Tibial artery (tissue), 4 donors: ENCODE data around the gene SYNE3.
A peak's percentile ranks its signal among the peaks of the same experiment; 100 is the strongest.

Experiments used
- DNase-seq, 2 donors: peaks; one replicate each; pipeline ENCODE4 v3.0.0-alpha.2; 2019
- H3K27ac ChIP-seq, 2 donors: fragments of 200-600 bp; sonication (generic) in 1 of 2; 1 replicate in 1 of 2; 2 replicates in 1 of 2; pipeline ENCODE4 v1.5.1; 2018 to 2019; ENCODE audit warnings: mild to moderate bottlenecking in 1 of 2
- H3K27me3 ChIP-seq, 2 donors: fragments of 200-600 bp; sonication (generic) in 1 of 2; one replicate each; pipeline versions ENCODE4 v1.5.1 to v1.6.0; 2016 to 2019
- H3K36me3 ChIP-seq, 3 donors: fragments of 200-600 bp; sonication (generic) in 2 of 3; one replicate each; pipeline ENCODE4 v1.5.1; 2016 to 2019; ENCODE audit warnings: mild to moderate bottlenecking in 2 of 3
- H3K4me1 ChIP-seq, 4 donors: fragments of 200-600 bp; sonication (generic) in 2 of 4; 1 replicate in 3 of 4; 2 replicates in 1 of 4; pipeline ENCODE4 v1.5.1; 2016 to 2019
- H3K4me3 ChIP-seq, 2 donors: fragments of 200-600 bp; sonication (generic) in 1 of 2; 1 replicate in 1 of 2; 2 replicates in 1 of 2; pipeline ENCODE4 v1.5.1; 2018 to 2019; ENCODE audit warnings: mild to moderate bottlenecking in 2 of 2
- H3K9me3 ChIP-seq, 3 donors: fragments of 200-600 bp; sonication (generic) in 1 of 3; one replicate each; pipeline ENCODE4 v1.5.1; 2016 to 2019
- CTCF ChIP-seq, 2 experiments: fragments of 200-600 bp in 1 of 2; fragments of 450-650 bp in 1 of 2; IDR thresholded peaks; one replicate each; pipeline ENCODE4 v1.5.1; 2017 to 2019; ENCODE audit warnings: antibody characterized with exemption in 2 of 2, mild to moderate bottlenecking in 1 of 2, moderate library complexity in 1 of 2
- intact Hi-C: fragments of 100-400 bp; cut with DNase I; formaldehyde crosslinking; loops from one replicate; pipeline ENCODE4 v1.15.0; 2023; ENCODE audit warnings: low total_unique reads

The SYNE3 gene

GRCh38 chr14:95521001-95521400 lies 4.6 kb upstream of the SYNE3 start:
- Histone ChIP-seq H3K27me3 (no peaks in the 10 kb centered on the region), H3K27ac (no peak overlapping the region), H3K4me3 (no peak overlapping the region), H3K36me3 (peaks cover 0 to 7% (median 0%) of the 10 kb centered on the region in 3 donors), H3K9me3 (no peaks in the 10 kb centered on the region), H3K4me1 (peaks cover 3 to 61% (median 49%) of the 10 kb centered on the region in 4 donors)
- intact Hi-C loops, result no loop called here
- DNase-seq, result no peak
- no peak for TF ChIP-seq CTCF (IDR thresholded peaks at IDR 0.05)

DNA sequence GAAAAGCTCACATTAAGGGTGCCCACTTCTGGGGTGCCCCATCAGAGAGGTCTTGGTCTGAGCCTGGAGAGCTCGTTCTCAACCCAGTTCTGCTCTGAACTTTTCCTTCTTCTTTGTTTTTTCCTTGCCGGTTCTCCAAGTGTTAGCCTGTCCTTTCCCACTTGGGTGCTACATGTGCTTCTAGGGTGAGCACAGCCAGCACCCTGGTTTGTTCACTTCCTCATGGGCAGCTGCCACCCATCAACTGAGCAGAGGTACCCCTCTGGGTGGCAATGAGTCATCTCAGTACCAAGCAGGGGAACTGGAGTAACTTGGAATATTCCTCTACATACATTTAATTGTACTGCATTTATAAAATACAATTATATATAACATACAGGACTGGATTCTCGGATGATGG lies 3.9 kb upstream of the SYNE3 start:
- Histone ChIP-seq H3K27ac (peak overlapping the region; percentile 56 to 86), H3K36me3 (peaks cover 0 to 7% (median 0%) of the 10 kb centered on the region in 3 donors), H3K27me3 (no peaks in the 10 kb centered on the region), H3K9me3 (no peaks in the 10 kb centered on the region), H3K4me1 (peaks cover 3 to 61% (median 50%) of the 10 kb centered on the region in 4 donors), H3K4me3 (no peak overlapping the region)
- TF ChIP-seq CTCF (IDR thresholded peaks at IDR 0.05), result no peak
- intact Hi-C loops, result no loop called here
- peak in 1 of 2 donors; percentile 60 for DNase-seq

DNA sequence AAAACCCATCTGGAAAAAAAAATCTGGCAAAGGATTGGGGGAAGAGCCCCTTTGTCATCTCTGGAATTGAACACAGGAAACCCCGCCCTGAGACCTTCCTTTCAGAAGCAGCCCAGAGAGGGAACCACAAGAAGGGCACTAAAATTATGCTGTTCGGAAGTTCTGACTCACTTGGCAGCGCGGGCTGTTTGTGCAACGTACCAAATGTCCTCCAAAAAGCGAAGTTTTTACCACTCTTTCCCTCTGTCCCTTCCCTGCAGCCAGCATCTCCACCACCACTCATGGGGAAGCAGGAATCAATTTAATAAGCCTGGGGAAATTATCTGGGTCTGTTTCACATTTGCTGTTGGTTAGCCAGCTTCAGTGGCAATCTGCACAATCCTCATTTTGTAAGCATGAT lies 3.2 kb upstream of the SYNE3 start:
- peak; percentile 91 to 93 for DNase-seq
- intact Hi-C loops, result loop anchor here (5.0 to 10.0 kb wide), 2 partner anchors 37 to 205 kb away; partner anchors contain the start of gene CLMN
- peaks cover 3 to 67% (median 56%) of the 10 kb centered on the region in 4 donors for H3K4me1 ChIP-seq

DNA sequence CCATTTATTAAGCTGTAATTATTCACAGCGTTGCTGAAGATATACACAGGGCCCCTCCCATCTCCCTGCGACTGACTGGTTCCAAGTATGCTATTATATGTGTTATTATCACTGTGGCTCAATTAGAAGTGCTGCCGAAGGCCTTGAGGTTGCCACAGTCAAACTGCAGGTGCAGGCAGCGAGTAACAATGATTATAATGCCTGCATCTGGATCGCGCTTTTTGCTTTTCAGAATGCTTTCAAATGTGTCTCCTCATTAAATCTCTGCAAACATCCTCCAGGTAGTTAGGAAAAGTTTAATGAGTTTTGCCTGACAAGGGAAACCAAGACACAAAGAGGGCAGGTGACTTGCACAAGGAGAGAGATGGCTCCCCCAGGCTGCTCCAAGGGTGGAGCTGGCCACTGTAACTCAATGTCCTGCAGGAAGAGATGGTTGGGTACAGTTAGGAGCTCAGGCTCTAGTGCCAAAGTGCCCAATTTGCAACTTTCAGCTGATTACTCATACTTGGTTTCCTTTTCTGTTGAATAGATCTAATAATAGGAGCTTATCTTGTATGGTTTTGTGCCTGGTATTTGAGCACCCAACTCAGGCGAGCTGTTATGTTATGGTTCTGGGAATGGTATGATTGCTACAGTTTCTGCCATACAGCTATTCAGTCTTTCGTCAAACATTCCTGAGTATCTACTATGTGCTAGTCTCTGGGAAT lies 1.7 kb upstream of the SYNE3 start:
- H3K4me1 ChIP-seq, result peaks cover 0 to 62% (median 55%) of the 10 kb centered on the region in 4 donors
- intact Hi-C loops, result loop anchor here (5.0 to 10.0 kb wide), 2 partner anchors 36 to 203 kb away; partner anchors contain the start of gene CLMN

More for the DNA sequence above, 3.2 kb upstream of the SYNE3 start:
- Histone ChIP-seq H3K27me3 (no peaks in the 10 kb centered on the region), H3K9me3 (no peaks in the 10 kb centered on the region), H3K27ac (peak overlapping the region; percentile 56 to 86), H3K36me3 (peaks cover 0 to 7% (median 0%) of the 10 kb centered on the region in 3 donors), H3K4me3 (no peak overlapping the region)
- TF ChIP-seq CTCF (IDR thresholded peaks at IDR 0.05), result no peak

More for the DNA sequence above, 1.7 kb upstream of the SYNE3 start:
- no peaks in the 10 kb centered on the region for H3K9me3 ChIP-seq
- no peak overlapping the region for H3K4me3 ChIP-seq
- peaks cover 0 to 4% (median 0%) of the 10 kb centered on the region in 3 donors for H3K36me3 ChIP-seq
- DNase-seq, result no peak
- H3K27me3 ChIP-seq, result no peaks in the 10 kb centered on the region
- H3K27ac ChIP-seq, result peak overlapping the region in 1 of 2 donors; percentile 86
- TF ChIP-seq CTCF (IDR thresholded peaks at IDR 0.05), result no peak
